ENCODE results near the gene SYCE3.

The SYCE3 gene

GRCh38 chr22:50547263-50547985 is 15.3 kb downstream of the SYCE3 start:
- Histone ChIP-seq H3K27ac (ENCODE audit: low read depth, low read length) (no peak overlapping the region), H3K4me2 (ENCODE audit: low read length) (no peak overlapping the region), H3K9me3 (ENCODE audit: control insufficient read depth, insufficient read depth, low read length) (no peaks in the 10 kb centered on the region)

DNA sequence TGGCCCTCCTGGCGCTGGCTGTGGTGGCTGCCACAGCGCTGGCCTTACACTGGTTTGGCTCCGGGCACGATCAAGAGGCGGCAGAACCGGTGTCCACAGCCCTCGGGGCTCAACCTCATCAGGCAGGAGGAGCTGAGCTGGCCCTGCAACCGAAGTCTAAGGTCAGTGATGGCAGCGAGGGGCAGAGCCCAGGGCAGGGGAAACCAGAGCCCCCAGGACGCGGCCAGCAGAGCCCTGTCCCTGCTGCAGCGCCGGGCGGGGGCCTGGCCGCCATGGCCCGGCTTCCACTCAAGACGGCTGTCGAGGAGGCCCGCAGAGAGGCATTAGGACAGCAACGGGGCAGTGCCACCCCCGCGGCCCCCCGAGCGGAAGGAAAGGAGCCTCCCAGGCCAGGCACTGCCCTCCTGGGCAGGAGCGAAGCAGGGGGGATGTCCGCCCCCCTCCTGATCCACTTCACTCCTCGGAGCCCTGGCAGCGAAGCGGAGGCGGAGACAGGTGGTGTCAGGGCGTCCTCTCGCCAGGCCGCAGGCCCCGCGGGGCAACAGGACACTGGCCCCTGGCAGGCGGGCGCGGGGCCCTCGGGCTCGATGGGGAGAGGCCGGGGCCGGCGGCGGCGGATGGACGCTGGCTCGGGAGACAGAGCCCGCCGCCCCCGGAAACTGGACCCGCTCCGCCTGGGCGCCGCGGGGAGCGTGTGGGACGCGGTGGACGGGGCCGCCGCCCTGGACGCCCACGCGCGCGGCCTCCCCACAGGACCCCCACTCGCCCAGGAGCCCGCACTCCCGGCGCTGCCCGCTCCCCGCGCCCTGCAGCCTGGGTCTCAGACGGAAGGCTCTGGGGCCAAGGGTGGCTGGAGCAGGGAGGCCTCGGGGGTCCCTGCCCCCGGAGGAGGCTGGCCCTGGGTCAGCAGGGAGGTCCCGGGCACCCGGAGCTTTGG is 16.1 kb downstream of the SYCE3 start:
- H3K79me2 ChIP-seq (ENCODE audit: control insufficient read depth, low read length): no peaks in the 10 kb centered on the region
- no peak overlapping the region for H3K4me3 ChIP-seq (ENCODE audit: low read length)
- no peak overlapping the region for H3K4me2 ChIP-seq (ENCODE audit: low read length)
- TF ChIP-seq EZH2phosphoT487 (IDR thresholded peaks at IDR 0.05; ENCODE audit: borderline replicate concordance, low read length): no peak
- TF ChIP-seq, protein P1, sequence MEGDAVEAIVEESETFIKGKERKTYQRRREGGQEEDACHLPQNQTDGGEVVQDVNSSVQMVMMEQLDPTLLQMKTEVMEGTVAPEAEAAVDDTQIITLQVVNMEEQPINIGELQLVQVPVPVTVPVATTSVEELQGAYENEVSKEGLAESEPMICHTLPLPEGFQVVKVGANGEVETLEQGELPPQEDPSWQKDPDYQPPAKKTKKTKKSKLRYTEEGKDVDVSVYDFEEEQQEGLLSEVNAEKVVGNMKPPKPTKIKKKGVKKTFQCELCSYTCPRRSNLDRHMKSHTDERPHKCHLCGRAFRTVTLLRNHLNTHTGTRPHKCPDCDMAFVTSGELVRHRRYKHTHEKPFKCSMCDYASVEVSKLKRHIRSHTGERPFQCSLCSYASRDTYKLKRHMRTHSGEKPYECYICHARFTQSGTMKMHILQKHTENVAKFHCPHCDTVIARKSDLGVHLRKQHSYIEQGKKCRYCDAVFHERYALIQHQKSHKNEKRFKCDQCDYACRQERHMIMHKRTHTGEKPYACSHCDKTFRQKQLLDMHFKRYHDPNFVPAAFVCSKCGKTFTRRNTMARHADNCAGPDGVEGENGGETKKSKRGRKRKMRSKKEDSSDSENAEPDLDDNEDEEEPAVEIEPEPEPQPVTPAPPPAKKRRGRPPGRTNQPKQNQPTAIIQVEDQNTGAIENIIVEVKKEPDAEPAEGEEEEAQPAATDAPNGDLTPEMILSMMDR (IDR thresholded peaks at IDR 0.05; ENCODE audit: low read depth, low read length, poor library complexity, severe bottlenecking): no peak
- H3K4me1 ChIP-seq (ENCODE audit: control insufficient read depth, low read length): peaks cover 51% of the 10 kb centered on the region
- H4K20me1 ChIP-seq (ENCODE audit: control insufficient read depth, insufficient read depth, low read depth, low read length): no peaks in the 10 kb centered on the region
- H3F3A ChIP-seq (ENCODE audit: control insufficient read depth, insufficient read depth): peaks cover 20% of the 10 kb centered on the region
- H3K9me2 ChIP-seq (replicated peaks; ENCODE audit: control insufficient read depth, low read length): no peaks in the 10 kb centered on the region
- H3K36me3 ChIP-seq (ENCODE audit: control insufficient read depth, low read length): no peaks in the 10 kb centered on the region
- no peak overlapping the region for H3K27ac ChIP-seq (ENCODE audit: low read depth, low read length)
- no peaks in the 10 kb centered on the region for H3K27me3 ChIP-seq (ENCODE audit: control insufficient read depth, low read length)
- H3K9me3 ChIP-seq (ENCODE audit: control insufficient read depth, insufficient read depth, low read length): no peaks in the 10 kb centered on the region

More at GRCh38 chr22:50547263-50547985, 15.3 kb downstream of the SYCE3 start:
- peaks cover 14% of the 10 kb centered on the region for H3F3A ChIP-seq (ENCODE audit: control insufficient read depth, insufficient read depth)
- no peaks in the 10 kb centered on the region for H3K9me2 ChIP-seq (replicated peaks; ENCODE audit: control insufficient read depth, low read length)
- no peak for TF ChIP-seq EZH2phosphoT487 (IDR thresholded peaks at IDR 0.05; ENCODE audit: borderline replicate concordance, low read length)
- TF ChIP-seq, protein P1 (IDR thresholded peaks at IDR 0.05; ENCODE audit: low read depth, low read length, poor library complexity, severe bottlenecking): no peak
- no peaks in the 10 kb centered on the region for H3K27me3 ChIP-seq (ENCODE audit: control insufficient read depth, low read length)
- no peaks in the 10 kb centered on the region for H3K36me3 ChIP-seq (ENCODE audit: control insufficient read depth, low read length)
- no peak overlapping the region for H3K4me3 ChIP-seq (ENCODE audit: low read length)
- H3K79me2 ChIP-seq (ENCODE audit: control insufficient read depth, low read length): no peaks in the 10 kb centered on the region
- H4K20me1 ChIP-seq (ENCODE audit: control insufficient read depth, insufficient read depth, low read depth, low read length): no peaks in the 10 kb centered on the region
- peaks cover 43% of the 10 kb centered on the region for H3K4me1 ChIP-seq (ENCODE audit: control insufficient read depth, low read length)

- Histone ChIP-seq H3K27me3 (ENCODE audit: control insufficient read depth, low read length) (no peaks in the 10 kb centered on the region), H3K27ac (ENCODE audit: low read depth, low read length) (no peak within 1 kb of the TSS), H3K79me2 (ENCODE audit: control insufficient read depth, low read length) (no peaks in the 10 kb centered on the region), H3K4me3 (ENCODE audit: low read length) (no peak within 1 kb of the TSS), H3K4me1 (ENCODE audit: control insufficient read depth, low read length) (peaks cover 60% of the 10 kb centered on the region), H3K36me3 (ENCODE audit: control insufficient read depth, low read length) (no peaks in the 10 kb centered on the region), H3K9me3 (ENCODE audit: control insufficient read depth, insufficient read depth, low read length) (no peaks in the 10 kb centered on the region), H4K20me1 (ENCODE audit: control insufficient read depth, insufficient read depth, low read depth, low read length) (no peaks in the 10 kb centered on the region), H3F3A (ENCODE audit: control insufficient read depth, insufficient read depth) (peaks cover 23% of the 10 kb centered on the region), H3K4me2 (ENCODE audit: low read length) (no peak within 1 kb of the TSS; the same call in 1 of the 2 replicates), H3K9me2 (replicated peaks; ENCODE audit: control insufficient read depth, low read length) (no peaks in the 10 kb centered on the region)
- no peak for TF ChIP-seq EZH2phosphoT487 (IDR thresholded peaks at IDR 0.05; ENCODE audit: borderline replicate concordance, low read length)
- TF ChIP-seq, protein P1 (IDR thresholded peaks at IDR 0.05; ENCODE audit: low read depth, low read length, poor library complexity, severe bottlenecking): no peak
Measured at GRCh38 chr22:50545522-50546325, 17.0 kb downstream of the SYCE3 start, which contains the start of gene KLHDC7B. Gene KLHDC7B (plus strand): TSS chr22:50545899. CDS start chr22:50546244, 345 bp downstream.

Data from DOHH2 (cell line).